HL-60 (cell line): ENCODE measurements around the gene RCL1.

Experiments used
- GABPA ChIP-seq: IDR thresholded peaks from 2 replicates; pipeline ENCODE4 v1.6.1; 2012; ENCODE audit warnings: low read depth
- POLR2AphosphoS5 ChIP-seq: IDR thresholded peaks from 2 replicates; pipeline ENCODE4 v1.6.1; 2012; ENCODE audit warnings: low read depth
- TF ChIP-seq, protein P1 (sequence below): IDR thresholded peaks from one replicate; pipeline ENCODE4 v1.5.1; 2011; ENCODE audit warnings: low read length, control low read depth, inconsistent platforms; ENCODE audit not compliant: insufficient read depth
- TF ChIP-seq, protein P2 (sequence below): IDR thresholded peaks from 2 replicates; pipeline ENCODE4 v1.6.1; 2012; ENCODE audit warnings: low read depth; ENCODE audit not compliant: insufficient replicate concordance

DNA sequence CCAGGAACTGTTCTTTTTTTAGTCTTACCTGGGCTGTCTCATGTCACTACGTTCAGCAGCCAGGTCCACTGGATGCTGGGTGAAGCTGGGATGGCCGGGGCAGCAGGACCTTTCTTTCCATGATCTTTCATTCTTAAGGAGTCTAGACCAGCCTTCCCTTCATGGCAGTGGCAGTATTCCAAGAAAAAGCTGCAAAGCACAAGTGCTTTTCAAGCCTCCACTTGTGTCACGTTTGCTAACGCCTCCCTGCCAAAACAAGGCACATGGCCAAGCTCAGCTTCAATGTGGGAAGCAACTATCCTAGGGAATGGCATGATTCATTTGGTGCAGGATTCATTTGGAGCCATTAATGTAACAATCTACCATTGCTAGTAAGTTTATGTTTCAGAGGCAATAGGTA is 94.8 kb downstream of the RCL1 start:
- TF ChIP-seq, protein P1, sequence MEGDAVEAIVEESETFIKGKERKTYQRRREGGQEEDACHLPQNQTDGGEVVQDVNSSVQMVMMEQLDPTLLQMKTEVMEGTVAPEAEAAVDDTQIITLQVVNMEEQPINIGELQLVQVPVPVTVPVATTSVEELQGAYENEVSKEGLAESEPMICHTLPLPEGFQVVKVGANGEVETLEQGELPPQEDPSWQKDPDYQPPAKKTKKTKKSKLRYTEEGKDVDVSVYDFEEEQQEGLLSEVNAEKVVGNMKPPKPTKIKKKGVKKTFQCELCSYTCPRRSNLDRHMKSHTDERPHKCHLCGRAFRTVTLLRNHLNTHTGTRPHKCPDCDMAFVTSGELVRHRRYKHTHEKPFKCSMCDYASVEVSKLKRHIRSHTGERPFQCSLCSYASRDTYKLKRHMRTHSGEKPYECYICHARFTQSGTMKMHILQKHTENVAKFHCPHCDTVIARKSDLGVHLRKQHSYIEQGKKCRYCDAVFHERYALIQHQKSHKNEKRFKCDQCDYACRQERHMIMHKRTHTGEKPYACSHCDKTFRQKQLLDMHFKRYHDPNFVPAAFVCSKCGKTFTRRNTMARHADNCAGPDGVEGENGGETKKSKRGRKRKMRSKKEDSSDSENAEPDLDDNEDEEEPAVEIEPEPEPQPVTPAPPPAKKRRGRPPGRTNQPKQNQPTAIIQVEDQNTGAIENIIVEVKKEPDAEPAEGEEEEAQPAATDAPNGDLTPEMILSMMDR = no peak
- TF ChIP-seq, protein P2, sequence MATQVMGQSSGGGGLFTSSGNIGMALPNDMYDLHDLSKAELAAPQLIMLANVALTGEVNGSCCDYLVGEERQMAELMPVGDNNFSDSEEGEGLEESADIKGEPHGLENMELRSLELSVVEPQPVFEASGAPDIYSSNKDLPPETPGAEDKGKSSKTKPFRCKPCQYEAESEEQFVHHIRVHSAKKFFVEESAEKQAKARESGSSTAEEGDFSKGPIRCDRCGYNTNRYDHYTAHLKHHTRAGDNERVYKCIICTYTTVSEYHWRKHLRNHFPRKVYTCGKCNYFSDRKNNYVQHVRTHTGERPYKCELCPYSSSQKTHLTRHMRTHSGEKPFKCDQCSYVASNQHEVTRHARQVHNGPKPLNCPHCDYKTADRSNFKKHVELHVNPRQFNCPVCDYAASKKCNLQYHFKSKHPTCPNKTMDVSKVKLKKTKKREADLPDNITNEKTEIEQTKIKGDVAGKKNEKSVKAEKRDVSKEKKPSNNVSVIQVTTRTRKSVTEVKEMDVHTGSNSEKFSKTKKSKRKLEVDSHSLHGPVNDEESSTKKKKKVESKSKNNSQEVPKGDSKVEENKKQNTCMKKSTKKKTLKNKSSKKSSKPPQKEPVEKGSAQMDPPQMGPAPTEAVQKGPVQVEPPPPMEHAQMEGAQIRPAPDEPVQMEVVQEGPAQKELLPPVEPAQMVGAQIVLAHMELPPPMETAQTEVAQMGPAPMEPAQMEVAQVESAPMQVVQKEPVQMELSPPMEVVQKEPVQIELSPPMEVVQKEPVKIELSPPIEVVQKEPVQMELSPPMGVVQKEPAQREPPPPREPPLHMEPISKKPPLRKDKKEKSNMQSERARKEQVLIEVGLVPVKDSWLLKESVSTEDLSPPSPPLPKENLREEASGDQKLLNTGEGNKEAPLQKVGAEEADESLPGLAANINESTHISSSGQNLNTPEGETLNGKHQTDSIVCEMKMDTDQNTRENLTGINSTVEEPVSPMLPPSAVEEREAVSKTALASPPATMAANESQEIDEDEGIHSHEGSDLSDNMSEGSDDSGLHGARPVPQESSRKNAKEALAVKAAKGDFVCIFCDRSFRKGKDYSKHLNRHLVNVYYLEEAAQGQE = no peak
- TF ChIP-seq POLR2AphosphoS5 (no peak), GABPA (no peak)
